RWPE1 (cell line): Measurements from ENCODE around the gene GPR39.

Source experiments
- CTCF ChIA-PET: fragments of 350-600 bp; sonication (Branson Sonifier 250); formaldehyde crosslinking; extraction: SDS; loops from one replicate; lab custom pipeline; 2021; lab: Yijun Ruan, JAX
- POLR2A ChIA-PET: fragments of 400-600 bp; formaldehyde crosslinking; extraction: SDS; loops from one replicate; lab custom pipeline; 2020; ENCODE audit warnings: antibody characterized with exemption; ENCODE audit not compliant: low non-redundant PET; lab: Yijun Ruan, JAX
- DNase-seq: peaks from one replicate; pipeline ENCODE4 v3.0.0; 2012; ENCODE audit warnings: low spot score
- H3K27ac ChIP-seq: fragments of 450-650 bp; 2 replicates; pipeline ENCODE4 v1.5.1; 2017
- CTCF ChIP-seq: fragments of 450-650 bp; conservative IDR thresholded peaks from 2 replicates; pipeline ENCODE4 v1.5.1; 2017; ENCODE audit warnings: low read depth, mild to moderate bottlenecking

GPR39 gene

GRCh38 chr2:132589111-132589830 lies 172.7 kb downstream of the GPR39 start:
- POLR2A ChIA-PET = no interaction called here
- TF ChIP-seq CTCF = no peak
- H3K27ac ChIP-seq = no peak overlapping the region
- DNase-seq = no peak
- CTCF ChIA-PET = interaction anchor here (0.6 kb wide), 1 partner anchor 20 kb away, joined by 4 read pairs; no protein-coding TSS in a partner anchor

DNA sequence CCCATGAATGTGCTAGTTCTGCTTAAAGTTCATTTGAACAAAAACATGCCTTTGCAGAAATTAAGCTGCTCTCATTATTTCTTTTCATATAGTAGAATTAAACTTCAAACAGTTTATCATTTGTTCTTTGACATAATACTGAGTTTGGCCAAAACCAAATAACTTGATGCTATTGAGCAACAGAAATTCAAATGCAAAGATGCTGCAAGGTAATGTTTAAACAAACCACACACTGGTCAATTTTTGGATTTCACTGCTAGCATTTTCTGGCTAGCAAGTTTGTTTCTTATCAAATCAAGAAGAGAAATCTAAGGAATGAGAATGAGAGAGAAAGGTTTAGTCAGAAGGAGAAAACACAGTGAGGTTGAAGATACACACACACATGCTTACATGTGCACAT lies 173.4 kb downstream of the GPR39 start:
- no peak overlapping the region for H3K27ac ChIP-seq
- ChIA-PET CTCF (no interaction called here), POLR2A (no interaction called here)
- no peak for DNase-seq
- no peak for TF ChIP-seq CTCF

DNA sequence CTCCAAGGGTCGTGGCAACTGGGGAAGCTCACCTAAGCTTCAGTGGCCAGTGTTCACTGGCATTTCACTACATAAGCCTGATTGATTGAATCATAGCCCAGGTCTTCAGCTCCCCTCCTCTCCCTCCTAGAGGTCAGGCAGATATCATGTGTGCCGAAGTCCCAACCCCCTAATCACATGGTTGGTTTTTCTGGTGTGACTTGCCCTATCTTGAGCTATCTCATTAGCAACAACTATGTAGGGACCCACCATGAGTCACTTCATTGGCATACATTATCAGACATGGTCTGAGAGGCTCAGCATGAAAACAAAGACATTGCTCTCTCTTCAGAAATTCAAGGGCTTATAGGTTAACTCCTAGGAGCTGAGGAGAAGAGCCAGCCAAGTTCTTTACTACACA lies 176.6 kb downstream of the GPR39 start:
- POLR2A ChIA-PET = no interaction called here
- no peak for DNase-seq
- H3K27ac ChIP-seq = no peak overlapping the region
- CTCF ChIA-PET = no interaction called here
- TF ChIP-seq CTCF = no peak

- POLR2A ChIA-PET = no interaction called here
- H3K27ac ChIP-seq = no peak overlapping the region
- DNase-seq = no peak
- TF ChIP-seq CTCF = no peak
- CTCF ChIA-PET = no interaction called here
These were observed 178.6 kb downstream of the GPR39 start for GRCh38 chr2:132595186-132595585.

DNA sequence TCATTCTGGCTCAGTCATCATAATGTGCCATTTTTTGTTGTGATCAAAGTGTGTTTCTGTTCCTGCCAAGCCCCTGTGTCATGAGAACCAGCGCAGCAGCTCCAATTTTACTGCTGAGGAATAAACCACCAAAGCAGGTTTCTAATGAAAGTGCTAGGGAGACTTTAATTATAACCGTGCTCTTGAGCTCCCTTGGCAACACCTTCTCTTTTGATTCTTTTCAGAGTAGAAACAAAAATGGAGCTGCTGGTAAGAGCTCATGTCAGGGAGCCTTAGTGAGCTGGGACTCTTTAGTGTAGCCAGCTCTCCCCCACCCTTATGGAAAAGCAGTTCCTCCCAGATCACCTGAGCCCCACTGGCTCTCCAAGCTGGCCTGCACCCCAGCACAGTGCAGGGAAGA lies 179.1 kb downstream of the GPR39 start:
- no peak overlapping the region for H3K27ac ChIP-seq
- no peak for DNase-seq
- no peak for TF ChIP-seq CTCF
- ChIA-PET POLR2A (no interaction called here), CTCF (no interaction called here)

DNA sequence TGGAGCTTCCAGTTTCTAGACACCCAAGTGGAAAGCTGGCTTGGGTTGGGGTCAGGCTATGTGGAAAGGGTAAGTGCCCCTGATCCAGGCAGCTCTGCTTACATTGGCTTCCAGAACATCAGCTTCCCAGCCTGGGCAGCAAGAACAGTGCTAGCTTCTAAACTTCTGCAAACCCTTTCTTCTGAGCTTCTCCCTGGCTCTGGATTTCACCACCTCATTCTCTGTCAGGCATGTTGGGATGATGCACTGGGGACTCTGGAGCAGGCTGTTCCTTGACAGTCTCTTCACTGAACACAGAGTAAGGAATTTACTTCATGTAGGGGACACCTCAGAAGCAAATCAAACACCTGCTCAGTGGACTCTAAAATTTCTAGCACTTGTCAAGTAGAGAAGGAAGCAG lies 180.6 kb downstream of the GPR39 start:
- no peak for TF ChIP-seq CTCF
- ChIA-PET POLR2A (no interaction called here), CTCF (no interaction called here)
- DNase-seq = no peak
- no peak overlapping the region for H3K27ac ChIP-seq
